T1000 (cell line): ENCODE data around the gene FGF5.
A peak's percentile ranks its signal among the peaks of the same experiment; 100 is the strongest.
"Not testable (repeated sequence)": the region's sequence is repeated elsewhere in the genome, so short reads cannot be mapped to it uniquely, and the experiment has no call there.

ENCODE experiments used
- DNase-seq: peaks from one replicate; lab custom pipeline; 2025; ENCODE audit warnings: mixed read lengths; lab: John Stamatoyannopoulos, UW

Gene FGF5

GRCh38 chr4:80295826-80296225 is 29.4 kb downstream of the FGF5 start:
- no peak for DNase-seq

GRCh38 chr4:80301884-80302283 is 35.4 kb downstream of the FGF5 start:
- DNase-seq, result no peak

GRCh38 chr4:80302616-80303223 is 36.3 kb downstream of the FGF5 start:
- DNase-seq, result no peak

- no peak for DNase-seq
Measured at GRCh38 chr4:80305466-80305865, 39.0 kb downstream of the FGF5 start.

GRCh38 chr4:80306260-80306659 is 39.8 kb downstream of the FGF5 start:
- no peak for DNase-seq

- DNase-seq, result no peak
Measured at GRCh38 chr4:80307183-80307735, 40.8 kb downstream of the FGF5 start.

GRCh38 chr4:80307774-80308465 is 41.5 kb downstream of the FGF5 start:
- no peak for DNase-seq

GRCh38 chr4:80308466-80308822 is 42.0 kb downstream of the FGF5 start:
- DNase-seq, result no peak

DNA sequence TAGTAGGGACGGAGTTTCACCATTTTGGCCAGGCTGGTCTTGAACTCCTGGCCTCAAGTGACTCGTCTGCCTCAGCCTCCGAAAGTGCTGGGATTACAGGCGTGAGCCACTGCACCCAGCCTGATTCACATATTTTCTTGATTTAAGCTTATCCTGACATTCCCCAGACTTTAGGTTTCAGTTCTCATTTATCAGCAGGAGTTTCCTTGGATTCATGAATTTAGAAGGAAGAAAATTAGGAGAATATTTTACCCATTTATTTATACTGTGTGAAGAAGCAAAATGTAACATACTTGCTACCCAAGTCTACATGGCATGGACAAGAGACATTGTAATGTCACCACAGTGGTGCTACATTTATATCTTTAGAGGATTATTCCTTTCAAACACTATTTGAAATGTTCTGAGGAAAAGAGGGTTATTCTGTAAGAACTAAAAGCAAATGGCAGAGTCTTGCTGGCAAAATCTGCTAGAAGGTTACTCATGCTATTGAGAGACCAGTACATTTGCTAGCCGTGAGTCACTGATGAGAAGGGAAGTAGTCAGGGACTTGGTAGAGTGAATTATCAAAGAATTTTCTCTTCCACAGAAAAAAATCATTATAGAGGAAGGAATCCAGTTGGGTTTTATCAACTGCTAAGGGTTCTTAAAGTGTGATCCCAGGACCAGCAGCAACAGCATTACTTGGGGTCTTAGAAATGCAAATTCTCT is 43.0 kb downstream of the FGF5 start:
- no peak for DNase-seq

DNA sequence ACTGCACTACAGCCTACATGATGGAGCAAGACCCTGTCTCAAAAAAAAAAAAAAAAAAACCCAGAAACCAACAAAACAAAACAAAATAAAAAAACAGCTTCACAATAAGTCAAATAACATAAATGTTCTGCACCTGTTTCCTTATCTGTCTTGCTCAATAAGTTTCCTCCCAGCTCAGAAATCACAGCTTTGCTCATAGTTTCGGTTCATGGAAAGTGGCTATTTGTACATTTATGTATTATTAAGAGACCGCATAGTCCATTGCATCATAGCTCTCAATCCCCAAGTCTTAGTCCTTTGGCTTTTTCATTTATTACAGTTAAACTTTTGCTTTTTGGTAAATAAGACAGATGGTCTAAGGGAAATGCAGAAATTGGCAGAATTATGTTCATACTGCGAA is 44.7 kb downstream of the FGF5 start:
- no peak for DNase-seq

DNA sequence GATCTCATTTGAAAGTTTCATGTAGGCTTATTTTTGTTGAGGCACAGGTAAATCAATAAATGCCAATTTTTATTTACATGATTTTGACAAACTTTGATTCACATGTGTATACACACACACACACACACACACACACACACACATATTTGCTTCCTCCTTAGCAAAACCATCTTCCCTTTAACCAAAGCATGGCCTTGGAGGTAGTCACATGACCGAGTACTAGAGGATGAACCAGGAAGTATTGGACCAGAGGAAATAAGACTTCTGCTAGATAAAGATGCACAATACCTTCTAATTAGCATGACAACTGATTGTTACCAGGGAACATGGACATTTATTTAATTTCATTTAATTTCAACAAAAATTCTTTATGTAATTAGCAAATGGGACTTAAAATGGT is 45.7 kb downstream of the FGF5 start:
- no peak for DNase-seq

GRCh38 chr4:80313627-80314026 is 47.2 kb downstream of the FGF5 start:
- no peak for DNase-seq

- not testable (repeated sequence) for DNase-seq
Measured at GRCh38 chr4:80315848-80316247, 49.4 kb downstream of the FGF5 start.

DNA sequence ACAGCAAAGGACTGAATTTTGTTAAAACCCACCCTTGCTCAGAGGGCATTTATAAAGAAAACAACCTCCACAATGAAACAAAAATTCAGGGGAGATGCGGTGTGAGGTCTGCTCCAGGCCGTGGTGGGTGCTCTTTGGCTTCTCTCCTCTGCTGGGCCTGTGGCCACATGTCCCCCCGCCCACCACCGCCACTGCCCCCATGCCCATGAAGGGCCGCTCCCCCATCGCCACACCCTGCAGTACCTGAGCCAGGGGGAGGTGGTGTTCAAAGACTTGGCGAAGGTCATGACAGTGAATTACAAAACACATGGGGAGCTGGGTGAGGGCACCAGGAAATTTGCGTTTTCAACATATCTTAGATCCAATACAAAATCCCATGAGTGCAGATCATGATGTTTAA is 54.9 kb downstream of the FGF5 start:
- no peak for DNase-seq

GRCh38 chr4:80321776-80322175 is 55.3 kb downstream of the FGF5 start:
- DNase-seq, result no peak

GRCh38 chr4:80322716-80323115 is 56.3 kb downstream of the FGF5 start:
- no peak for DNase-seq

DNA sequence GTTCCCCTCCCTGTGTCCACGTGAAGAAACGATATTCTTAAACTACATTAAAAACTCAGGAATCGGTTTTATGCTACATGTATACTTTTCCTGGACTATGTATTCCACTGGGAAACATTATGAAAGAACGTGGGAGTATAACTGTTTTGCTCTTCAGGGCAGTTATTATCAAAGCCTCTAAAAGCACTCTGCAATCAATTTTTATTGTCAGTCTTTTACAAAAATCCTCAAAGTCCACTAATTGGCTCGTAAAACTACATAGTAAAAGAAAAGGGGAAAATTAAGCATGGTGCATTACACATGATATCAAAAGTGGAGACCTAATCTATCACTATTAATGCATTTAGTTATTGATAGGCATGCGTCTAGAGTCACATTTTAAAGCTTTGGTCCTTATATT is 57.7 kb downstream of the FGF5 start:
- no peak for DNase-seq

GRCh38 chr4:80331693-80332092 is 65.2 kb downstream of the FGF5 start:
- no peak for DNase-seq

DNA sequence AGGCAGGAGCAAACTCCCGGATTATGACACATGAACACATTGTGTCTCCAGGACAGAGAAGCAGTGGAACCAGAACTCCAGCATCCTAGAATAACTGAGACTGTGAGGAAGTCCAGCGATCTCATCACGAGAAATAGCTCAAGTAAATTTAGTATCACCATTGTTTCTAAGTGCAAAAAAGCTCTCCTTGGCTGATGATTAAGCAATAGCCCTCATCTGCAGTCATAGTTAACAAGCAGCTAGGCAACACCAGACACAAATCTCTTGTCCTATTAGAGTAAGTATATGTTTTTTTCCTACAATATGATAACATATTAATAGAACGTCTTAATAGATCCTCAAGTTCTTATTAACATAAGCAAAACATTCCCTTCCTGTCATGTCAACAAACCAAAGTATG is 66.7 kb downstream of the FGF5 start:
- DNase-seq, result no peak

- DNase-seq, result no peak
Measured at GRCh38 chr4:80334568-80334967, 68.1 kb downstream of the FGF5 start.

GRCh38 chr4:80335226-80335553 is 68.7 kb downstream of the FGF5 start:
- no peak for DNase-seq

DNA sequence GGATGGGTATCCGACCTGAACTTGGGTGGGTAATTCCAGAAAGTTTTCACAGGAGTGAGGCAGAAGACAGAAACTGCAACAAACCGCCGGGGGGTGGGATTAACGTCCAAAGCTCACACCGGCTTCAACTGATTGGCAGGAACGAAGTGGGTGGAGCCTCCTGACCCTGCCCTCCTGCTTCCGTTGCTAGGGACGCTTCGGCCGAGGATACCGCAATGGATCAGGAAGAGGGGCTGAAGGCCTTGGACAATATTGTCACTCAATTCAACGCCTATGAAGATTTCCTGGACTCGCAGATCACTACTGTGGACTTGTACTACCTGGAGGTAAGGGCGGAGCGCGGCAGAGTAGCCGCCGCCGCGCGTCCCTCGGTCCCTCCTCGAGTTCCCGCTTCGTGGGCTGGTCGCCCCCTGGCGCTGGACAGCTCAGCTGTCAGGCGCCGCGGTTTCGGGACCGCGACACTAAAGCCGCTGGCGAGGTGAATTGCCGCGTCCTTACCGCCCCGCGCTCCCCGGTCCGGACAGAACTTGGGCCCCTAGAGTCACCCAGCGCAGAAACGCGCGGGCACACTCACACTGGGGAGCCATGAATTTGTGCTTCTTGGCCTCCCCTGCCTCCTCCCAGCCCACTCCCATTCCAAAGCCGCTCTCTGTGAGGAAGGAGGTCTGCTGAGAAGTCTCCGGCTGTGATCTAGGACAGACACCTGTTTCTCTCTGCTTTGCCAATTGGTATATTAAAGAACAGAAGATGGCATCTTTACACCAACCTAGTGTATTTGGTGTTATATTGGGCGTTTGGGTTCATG is 69.3 kb downstream of the FGF5 start, which contains the start of gene CFAP299:
Gene CFAP299 (plus strand): TSS at position 177 of the 805 bp plus-strand sequence.
- peak; percentile 78 for DNase-seq
